IMR-90 (cell line): ENCODE results near the gene PAM. TPM values are rescaled to one million over a fixed set of nuclear protein-coding genes. Genes with fewer than 3 reads are reported as not detected.

ENCODE experiments used
- ATAC-seq: fragments of 200-7000 bp; cut with Tn5 transposase; 2 replicates; pipeline ENCODE4 v1.9.1; 2020; ENCODE audit warnings: low read depth, mild to moderate bottlenecking, moderate library complexity
- BruUV-seq: library from RNA; stranded (reverse); fragments of 400-500 nt; replicated peaks from 2 replicates; lab custom pipeline; 2021; lab: Mats Ljungman, UMichigan
- CTCF ChIA-PET: fragments of 300-600 bp; formaldehyde crosslinking; extraction: SDS; loops from one replicate; lab custom pipeline; 2021; ENCODE audit warnings: antibody characterized with exemption; lab: Yijun Ruan, JAX
- POLR2A ChIA-PET: fragments of 300-600 bp; sonication (Branson Sonifier 250); formaldehyde crosslinking; loops from one replicate; lab custom pipeline; 2022; ENCODE audit warnings: antibody characterized with exemption; ENCODE audit not compliant: unreplicated experiment; lab: Charles Lee
- DNase-seq: peaks from one replicate; pipeline ENCODE4 v3.0.0; 2013
- H2AFZ ChIP-seq: replicated peaks from 2 replicates; pipeline ENCODE3; 2013; ENCODE audit warnings: low read length, mild to moderate bottlenecking; ENCODE audit not compliant: poor library complexity
- H2AK5ac ChIP-seq: 2 replicates; pipeline ENCODE4 v1.6.1; 2013; ENCODE audit warnings: low read depth, low read length, inconsistent platforms
- H2AK9ac ChIP-seq: replicated peaks from 2 replicates; pipeline ENCODE3; 2013; ENCODE audit warnings: mild to moderate bottlenecking, low read depth, low read length, moderate library complexity; ENCODE audit not compliant: poor library complexity
- H2BK120ac ChIP-seq: 2 replicates; pipeline ENCODE4 v1.6.1; 2013; ENCODE audit warnings: low read depth, low read length, inconsistent platforms
- H2BK15ac ChIP-seq: 3 replicates; pipeline ENCODE4 v1.6.1; 2013; ENCODE audit warnings: low read depth, low read length, inconsistent platforms
- H2BK20ac ChIP-seq: 2 replicates; pipeline ENCODE4 v1.6.1; 2013; ENCODE audit warnings: low read depth, mild to moderate bottlenecking, inconsistent platforms, low read length, moderate library complexity
- H2BK5ac ChIP-seq: 2 replicates; pipeline ENCODE4 v1.6.1; 2013; ENCODE audit warnings: mild to moderate bottlenecking, low read depth, low read length, inconsistent platforms; ENCODE audit not compliant: poor library complexity, severe bottlenecking
- H3K14ac ChIP-seq: replicated peaks from 2 replicates; pipeline ENCODE4 v1.6.1; 2013; ENCODE audit warnings: low read depth, low read length, inconsistent platforms
- H3K18ac ChIP-seq: 2 replicates; pipeline ENCODE4 v1.6.1; 2013; ENCODE audit warnings: low read depth, low read length, control low read depth
- H3K23ac ChIP-seq: 2 replicates; pipeline ENCODE4 v1.6.1; 2013; ENCODE audit warnings: low read depth, low read length, inconsistent platforms
- H3K27ac ChIP-seq: 2 replicates; pipeline ENCODE4 v1.5.1; 2013; ENCODE audit warnings: mild to moderate bottlenecking, control low read depth, low read length; ENCODE audit not compliant: insufficient read depth
- H3K27me3 ChIP-seq: 2 replicates; pipeline ENCODE4 v1.6.1; 2013; ENCODE audit warnings: low read length; ENCODE audit not compliant: control insufficient read depth, insufficient read depth
- H3K36me3 ChIP-seq: 2 replicates; pipeline ENCODE4 v1.6.1; 2013; ENCODE audit warnings: low read length, mixed read lengths; ENCODE audit not compliant: control insufficient read depth, insufficient read depth
- H3K4ac ChIP-seq: 2 replicates; pipeline ENCODE4 v1.6.1; 2013; ENCODE audit warnings: low read depth, low read length, inconsistent platforms
- H3K4me1 ChIP-seq: 2 replicates; pipeline ENCODE4 v1.6.1; 2013; ENCODE audit warnings: low read length, mixed read lengths; ENCODE audit not compliant: control insufficient read depth, insufficient read depth
- H3K4me2 ChIP-seq: 2 replicates; pipeline ENCODE4 v1.6.1; 2013; ENCODE audit warnings: low read depth, mild to moderate bottlenecking, control low read depth, low read length, moderate library complexity
- H3K4me3 ChIP-seq: 2 replicates; pipeline ENCODE4 v1.5.1; 2013; ENCODE audit warnings: low read depth, mild to moderate bottlenecking, control low read depth, low read length, moderate library complexity; ENCODE audit not compliant: insufficient read depth
- H3K56ac ChIP-seq: 2 replicates; pipeline ENCODE4 v1.6.1; 2013; ENCODE audit warnings: low read length, inconsistent platforms; ENCODE audit not compliant: insufficient read depth; ENCODE audit errors: extremely low read depth
- H3K79me1 ChIP-seq, 2 experiments: 2 replicates each; pipeline ENCODE4 v1.6.1; 2013; ENCODE audit warnings: low read length in 2 of 2, inconsistent platforms in 1 of 2, low read depth in 1 of 2
- H3K9ac ChIP-seq: 2 replicates; pipeline ENCODE4 v1.6.1; 2013; ENCODE audit warnings: low read depth, low read length, control low read depth
- H3K9me1 ChIP-seq: 2 replicates; pipeline ENCODE4 v1.6.1; 2013; ENCODE audit warnings: low read length, inconsistent platforms; ENCODE audit not compliant: insufficient read depth
- H3K9me3 ChIP-seq: 2 replicates; pipeline ENCODE4 v1.6.1; 2013; ENCODE audit warnings: low read length; ENCODE audit not compliant: control insufficient read depth, insufficient read depth
- H4K20me1 ChIP-seq: 2 replicates; pipeline ENCODE4 v1.6.1; 2013; ENCODE audit warnings: low read length, inconsistent platforms; ENCODE audit not compliant: insufficient read depth
- H4K5ac ChIP-seq: 2 replicates; pipeline ENCODE4 v1.6.1; 2013; ENCODE audit warnings: mild to moderate bottlenecking, low read depth, low read length, control low read depth
- H4K8ac ChIP-seq, 2 experiments: 2 replicates each; pipeline ENCODE4 v1.6.1; 2013; ENCODE audit warnings: low read depth in 2 of 2, low read length in 2 of 2, control low read depth in 1 of 2, inconsistent platforms in 1 of 2
- H4K91ac ChIP-seq: 2 replicates; pipeline ENCODE4 v1.6.1; 2013; ENCODE audit warnings: low read depth, low read length, inconsistent platforms; ENCODE audit not compliant: insufficient read depth
- CEBPB ChIP-seq: IDR thresholded peaks from 2 replicates; pipeline ENCODE4 v1.6.1; 2012; ENCODE audit warnings: low read depth, low read length, improper control_type of control experiment
- RFX5 ChIP-seq: IDR thresholded peaks from 2 replicates; pipeline ENCODE4 v1.8.0; 2012; ENCODE audit warnings: low read depth, mild to moderate bottlenecking, low read length, moderate library complexity
- WGBS, 2 experiments: methylation state at CpG; one replicate each; pipeline versions ENCODE4 v1.1.5 to v1.1.7; 2013; ENCODE audit warnings: missing lambda C conversion rate in 2 of 2; ENCODE audit not compliant: insufficient read length in 1 of 2; ENCODE audit errors: extremely low coverage in 2 of 2; 5-methylcytosine and 5-hydroxymethylcytosine counted together
- dilution Hi-C: fragments of 300-500 bp; cut with HindIII; formaldehyde crosslinking; loops from one replicate; pipeline ENCODE4 v1.14.3; 2018; ENCODE audit warnings: low sequenced_read_pairs; ENCODE audit not compliant: unreplicated experiment
- in situ Hi-C: fragments of 300-500 bp; cut with MboI; formaldehyde crosslinking; loops from 3 replicates; pipeline ENCODE4 v1.14.3; 2019; ENCODE audit warnings: low sequenced_read_pairs, inconsistent platforms, mixed read lengths
- intact Hi-C: fragments of 100-400 bp; cut with micrococcal nuclease; formaldehyde crosslinking; loops from 2 replicates; pipeline ENCODE4 v1.10.0; 2022
- polyA plus RNA-seq, 3 experiments: library from polyadenylated mRNA; depleted of rRNA; stranded (reverse); fragments of >200 nt; gene quantifications; 2 replicates each; pipeline ENCODE4 v1.2.3, GENCODE V29; 2012; ENCODE audit warnings: low replicate concordance in 1 of 3
- total RNA-seq: library from RNA; depleted of rRNA; stranded (reverse); fragments of >200 nt; gene quantifications from 2 replicates; pipeline ENCODE4 v1.2.3, GENCODE V29; 2012

The PAM gene
- total and polyA plus RNA-seq, 2 of the 4 experiments (the other 2 are of a cell fraction) = 115 to 179 TPM

GRCh38 chr5:103013933-103014552 lies 258.9 kb downstream of the PAM start:
- ChIA-PET CTCF (no interaction called here), POLR2A (no interaction called here)
- Histone ChIP-seq H3K79me1 (no peaks in the 10 kb centered on the region), H3K4me2 (no peak overlapping the region), H4K20me1 (no peaks in the 10 kb centered on the region; the same call in 1 of the 2 replicates), H3K9ac (no peak overlapping the region), H3K18ac (no peak overlapping the region), H4K5ac (no peak overlapping the region), H3K14ac (no peak overlapping the region), H3K9me3 (peaks cover 2% of the 10 kb centered on the region), H4K91ac (no peak overlapping the region), H2AK9ac (no peak overlapping the region), H3K56ac (no peak overlapping the region), H2AK5ac (no peak overlapping the region), H2AFZ (no peak overlapping the region), H2BK5ac (no peak overlapping the region), H3K4me3 (no peak overlapping the region), H4K8ac (no peak overlapping the region), H3K27ac (no peak overlapping the region), H3K23ac (no peak overlapping the region), H2BK20ac (no peak overlapping the region), H2BK120ac (no peak overlapping the region), H3K4me1 (peaks cover 2% of the 10 kb centered on the region), H3K4ac (no peak overlapping the region), H2BK15ac (no peak overlapping the region), H3K27me3 (no peaks in the 10 kb centered on the region), H3K9me1 (no peaks in the 10 kb centered on the region), H3K36me3 (peaks cover 6% of the 10 kb centered on the region)
- dilution Hi-C loops (no loop called here), in situ Hi-C loops (no loop called here), intact Hi-C loops (loop anchor here (5.0 kb wide), 1 partner anchor 147 kb away; no protein-coding TSS in a partner anchor)
- WGBS, 2 experiments = no CpG with 5 or more reads among the region's 1 CpG
- ATAC-seq = 0 out of 2 replicates have a peak, but pooled peaks have one; percentile 19
- no peak for TF ChIP-seq RFX5
- 0 out of 2 replicates have a peak, but pooled peaks have one; percentile 4 for TF ChIP-seq CEBPB
- no TSS peak for BruUV-seq
- DNase-seq = peak; percentile 25
